ENCODE data around the gene TFDP1. TPM values are rescaled to one million over a fixed set of nuclear protein-coding genes. Genes with fewer than 3 reads are reported as not detected.
"Not testable (repeated sequence)": the region's sequence is repeated elsewhere in the genome, so short reads cannot be mapped to it uniquely, and the experiment has no call there.

Gene TFDP1
- total RNA-seq, 1 experiment from 2014 or later = 65.7 TPM

GRCh38 chr13:113616991-113617749 lies 32.6 kb downstream of the TFDP1 start:
- no peak for DNase-seq (ENCODE audit: low read depth)

GRCh38 chr13:113617961-113618360 lies 33.4 kb downstream of the TFDP1 start:
- DNase-seq (ENCODE audit: low read depth) = no peak

- no peak for DNase-seq (ENCODE audit: low read depth)
Measured at GRCh38 chr13:113618455-113618854, 33.9 kb downstream of the TFDP1 start.

- DNase-seq (ENCODE audit: low read depth) = no peak
Measured at GRCh38 chr13:113620036-113620796, 35.7 kb downstream of the TFDP1 start.

- DNase-seq (ENCODE audit: low read depth) = no peak
Measured at GRCh38 chr13:113621046-113621445, 36.5 kb downstream of the TFDP1 start.

- peak; percentile 34 for DNase-seq (ENCODE audit: low read depth)
Measured at GRCh38 chr13:113621498-113621897, 36.9 kb downstream of the TFDP1 start.

- DNase-seq (ENCODE audit: low read depth) = not testable (repeated sequence)
Measured at GRCh38 chr13:113621986-113622550, 37.5 kb downstream of the TFDP1 start.

- DNase-seq (ENCODE audit: low read depth) = peak; percentile 3
Measured at GRCh38 chr13:113622791-113623490, 38.4 kb downstream of the TFDP1 start.

GRCh38 chr13:113623491-113624234 lies 39.1 kb downstream of the TFDP1 start:
- peak; percentile 66 for DNase-seq (ENCODE audit: low read depth)

- DNase-seq (ENCODE audit: low read depth) = no peak
Measured at GRCh38 chr13:113624235-113624587, 39.7 kb downstream of the TFDP1 start.

- DNase-seq (ENCODE audit: low read depth) = not testable (repeated sequence)
Measured at GRCh38 chr13:113624640-113625304, 40.2 kb downstream of the TFDP1 start.

- peak; percentile 34 for DNase-seq (ENCODE audit: low read depth)
Measured at GRCh38 chr13:113625965-113626721, 41.6 kb downstream of the TFDP1 start.

- no peak for DNase-seq (ENCODE audit: low read depth)
Measured at GRCh38 chr13:113627136-113627535, 42.6 kb downstream of the TFDP1 start.

- DNase-seq (ENCODE audit: low read depth) = no peak
Measured at GRCh38 chr13:113628291-113629270, 44.0 kb downstream of the TFDP1 start.

GRCh38 chr13:113629866-113630265 lies 45.3 kb downstream of the TFDP1 start:
- no peak for DNase-seq (ENCODE audit: low read depth)

- DNase-seq (ENCODE audit: low read depth) = no peak
Measured at GRCh38 chr13:113630296-113630695, 45.7 kb downstream of the TFDP1 start.

- DNase-seq (ENCODE audit: low read depth) = no peak
Measured at GRCh38 chr13:113630804-113631203, 46.3 kb downstream of the TFDP1 start.

GRCh38 chr13:113631341-113632095 lies 47.0 kb downstream of the TFDP1 start:
- no peak for DNase-seq (ENCODE audit: low read depth)
